ENCODE data around the gene ZNF410. TPM values are rescaled to one million over a fixed set of nuclear protein-coding genes. Genes with fewer than 3 reads are reported as not detected.
A peak's percentile ranks its signal among the peaks of the same experiment; 100 is the strongest.

ZNF410 gene
- total and polyA plus RNA-seq, 3 donors from 2014 or later, result 85.3 to 117 (median 92.9) TPM

DNA sequence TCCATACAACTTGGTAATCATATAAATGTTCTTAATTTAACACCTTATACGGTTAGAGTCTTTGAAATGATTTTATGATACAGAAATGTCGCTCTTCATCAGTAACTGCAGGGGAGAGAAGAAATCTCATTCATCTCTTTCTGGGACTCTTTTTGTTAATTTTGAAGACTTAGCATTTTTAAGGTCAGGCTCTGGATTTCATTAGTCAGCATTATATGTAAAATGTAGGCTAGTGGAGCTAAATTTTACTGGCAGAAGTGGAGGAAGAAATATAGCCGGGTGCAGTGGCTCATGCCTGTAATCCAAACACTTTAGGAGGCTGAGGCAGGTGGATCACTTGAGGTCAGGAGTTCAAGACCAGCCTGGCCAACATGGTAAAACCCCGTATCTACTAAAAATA, 39.7 kb upstream of the ZNF410 start:
- WGBS, 2 donors, result 69 to 74% methylated on average over 4 of the region's 4 CpGs
- no peak for DNase-seq
- intact Hi-C loops (cut with DNase I; ENCODE audit: low total_unique reads), result no loop called here
- H3K9me3 ChIP-seq, result no peaks in the 10 kb centered on the region
- no peak for TF ChIP-seq POLR2A (IDR thresholded peaks at IDR 0.05)
- TF ChIP-seq, protein P1, sequence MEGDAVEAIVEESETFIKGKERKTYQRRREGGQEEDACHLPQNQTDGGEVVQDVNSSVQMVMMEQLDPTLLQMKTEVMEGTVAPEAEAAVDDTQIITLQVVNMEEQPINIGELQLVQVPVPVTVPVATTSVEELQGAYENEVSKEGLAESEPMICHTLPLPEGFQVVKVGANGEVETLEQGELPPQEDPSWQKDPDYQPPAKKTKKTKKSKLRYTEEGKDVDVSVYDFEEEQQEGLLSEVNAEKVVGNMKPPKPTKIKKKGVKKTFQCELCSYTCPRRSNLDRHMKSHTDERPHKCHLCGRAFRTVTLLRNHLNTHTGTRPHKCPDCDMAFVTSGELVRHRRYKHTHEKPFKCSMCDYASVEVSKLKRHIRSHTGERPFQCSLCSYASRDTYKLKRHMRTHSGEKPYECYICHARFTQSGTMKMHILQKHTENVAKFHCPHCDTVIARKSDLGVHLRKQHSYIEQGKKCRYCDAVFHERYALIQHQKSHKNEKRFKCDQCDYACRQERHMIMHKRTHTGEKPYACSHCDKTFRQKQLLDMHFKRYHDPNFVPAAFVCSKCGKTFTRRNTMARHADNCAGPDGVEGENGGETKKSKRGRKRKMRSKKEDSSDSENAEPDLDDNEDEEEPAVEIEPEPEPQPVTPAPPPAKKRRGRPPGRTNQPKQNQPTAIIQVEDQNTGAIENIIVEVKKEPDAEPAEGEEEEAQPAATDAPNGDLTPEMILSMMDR (IDR thresholded peaks at IDR 0.05), result no peak
- H3K4me3 ChIP-seq, result no peak overlapping the region
- H3K27ac ChIP-seq, result no peak overlapping the region
- H3K36me3 ChIP-seq (ENCODE audit: low read depth, missing control alignments), result no peaks in the 10 kb centered on the region
- no peaks in the 10 kb centered on the region for H3K27me3 ChIP-seq
- H3K4me1 ChIP-seq, result no peaks in the 10 kb centered on the region

DNA sequence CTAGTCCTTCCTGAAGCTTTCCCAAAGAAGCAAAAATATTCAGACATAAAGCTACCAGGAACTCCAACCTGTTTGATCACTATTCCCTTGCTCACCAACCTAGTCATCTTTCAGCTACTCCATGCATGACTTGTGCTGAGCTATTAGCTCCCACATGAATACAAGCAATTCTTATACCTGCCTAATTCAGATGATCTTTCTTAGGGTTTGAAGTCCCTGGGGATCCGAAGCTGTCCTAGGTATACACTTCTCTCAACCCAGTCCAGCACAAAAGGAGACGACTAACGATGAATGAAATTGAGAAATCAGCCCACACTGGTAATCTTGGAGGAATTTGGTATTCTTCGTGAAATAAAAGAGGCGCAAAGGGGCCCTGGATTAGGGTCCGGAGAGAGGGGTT, 35.7 kb upstream of the ZNF410 start:
- 21 to 28% methylated on average over 6 of the region's 6 CpGs for WGBS, 2 donors
- Histone ChIP-seq H3K27me3 (no peaks in the 10 kb centered on the region), H3K27ac (peak overlapping the region; percentile 92 to 97), H3K4me3 (peak overlapping the region; percentile 77 to 81), H3K9me3 (no peaks in the 10 kb centered on the region), H3K4me1 (peaks cover 6% of the 10 kb centered on the region), H3K36me3 (ENCODE audit: low read depth, missing control alignments) (no peaks in the 10 kb centered on the region)
- intact Hi-C loops (cut with DNase I; ENCODE audit: low total_unique reads), result no loop called here
- no peak for DNase-seq
- TF ChIP-seq, protein P1 (IDR thresholded peaks at IDR 0.05), result no peak
- TF ChIP-seq POLR2A (IDR thresholded peaks at IDR 0.05), result no peak

DNA sequence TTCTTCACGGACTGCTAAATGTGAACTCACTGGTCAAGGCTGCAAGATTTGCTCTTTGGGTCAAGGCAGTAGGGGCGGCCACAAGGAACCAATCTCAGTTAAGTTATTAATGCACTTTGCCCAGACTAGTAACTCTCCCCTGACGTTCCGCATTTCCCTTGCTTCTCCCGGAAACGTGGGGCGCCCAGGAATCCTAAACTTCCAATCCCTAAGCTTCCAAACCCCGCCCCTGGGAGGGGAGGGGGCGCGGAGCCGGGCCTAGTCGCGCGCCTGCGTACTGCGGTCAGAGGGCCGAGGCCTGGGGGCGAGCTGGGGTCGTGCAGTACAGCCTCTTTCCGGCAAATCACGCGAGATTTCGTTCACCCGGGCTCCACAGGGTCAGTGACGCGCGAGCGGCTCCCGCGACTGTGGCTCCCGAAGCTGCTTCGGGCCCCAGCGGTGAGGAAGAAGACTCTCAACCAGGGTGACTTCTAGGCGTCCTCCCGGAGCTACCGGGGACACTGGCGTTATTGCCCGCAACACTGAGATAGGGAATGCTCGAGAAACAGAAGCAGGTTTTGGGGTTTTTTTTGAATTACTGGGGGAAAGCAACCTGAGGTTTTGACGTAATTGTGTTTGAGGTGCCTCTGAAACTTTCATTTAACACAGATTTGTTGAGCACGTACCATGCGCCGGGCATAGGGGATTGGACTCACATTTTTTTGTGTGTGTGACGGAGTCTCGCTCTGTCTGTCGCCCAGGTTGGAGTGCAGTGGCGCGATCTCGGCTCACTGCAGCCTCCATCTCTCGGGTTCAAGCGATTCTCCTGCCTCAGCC, 34.9 kb upstream of the ZNF410 start, which contains the start of gene PTGR2:
TSS of gene PTGR2 (plus strand) at position 265 of the 816 bp plus-strand sequence. CDS start 7,032 bp downstream, outside the sequence.
- intact Hi-C loops (cut with DNase I; ENCODE audit: low total_unique reads), result no loop called here
- 1% methylated on average over 35 to 51 of the region's 51 CpGs for WGBS, 2 donors
- TF ChIP-seq POLR2A (IDR thresholded peaks at IDR 0.05), result peak; percentile 37
- TF ChIP-seq, protein P1 (IDR thresholded peaks at IDR 0.05), result peak in 1 of 3 experiments; percentile 32

DNA sequence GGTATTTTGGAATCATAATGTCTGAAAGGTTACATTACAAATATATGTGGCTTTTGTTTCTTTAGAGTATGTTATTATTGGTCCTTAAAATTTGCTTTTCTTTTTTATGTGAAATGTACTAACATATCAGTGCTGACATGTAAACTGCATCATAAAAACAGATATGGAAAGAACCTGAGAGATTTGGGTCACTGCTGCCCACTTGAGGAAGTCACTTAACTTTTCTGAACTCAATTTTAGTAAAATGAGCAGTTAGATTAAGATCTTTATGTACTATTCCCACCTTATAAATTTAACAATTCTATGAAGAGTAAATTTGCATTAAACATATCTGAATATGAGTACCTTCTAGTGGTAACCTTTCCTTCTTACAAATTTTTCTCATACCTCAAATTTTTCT, 27.5 kb upstream of the ZNF410 start:
- no peak for DNase-seq
- Histone ChIP-seq H3K4me3 (no peak overlapping the region), H3K9me3 (no peaks in the 10 kb centered on the region), H3K27me3 (no peaks in the 10 kb centered on the region), H3K36me3 (ENCODE audit: low read depth, missing control alignments) (no peaks in the 10 kb centered on the region), H3K27ac (no peak overlapping the region), H3K4me1 (no peaks in the 10 kb centered on the region)
- no peak for TF ChIP-seq POLR2A (IDR thresholded peaks at IDR 0.05)
- TF ChIP-seq, protein P1 (IDR thresholded peaks at IDR 0.05), result no peak
- intact Hi-C loops (cut with DNase I; ENCODE audit: low total_unique reads), result no loop called here

More for the DNA sequence above, 34.9 kb upstream of the ZNF410 start, which contains the start of gene PTGR2:
- DNase-seq, result peak; percentile 98
- Histone ChIP-seq H3K4me1 (peaks cover 6% of the 10 kb centered on the region), H3K27me3 (no peaks in the 10 kb centered on the region), H3K27ac (peak within 1 kb of the TSS; percentile 92 to 97), H3K4me3 (peak within 1 kb of the TSS; percentile 77 to 81), H3K36me3 (ENCODE audit: low read depth, missing control alignments) (no peaks in the 10 kb centered on the region), H3K9me3 (no peaks in the 10 kb centered on the region)

Measured in testis (tissue), 3 donors.